ENCODE results near the gene NSD1. TPM values are rescaled to one million over a fixed set of nuclear protein-coding genes. Genes with fewer than 3 reads are reported as not detected.

NSD1 gene
- total RNA-seq, 1 experiment from 2014 or later: 58.8 TPM

DNA sequence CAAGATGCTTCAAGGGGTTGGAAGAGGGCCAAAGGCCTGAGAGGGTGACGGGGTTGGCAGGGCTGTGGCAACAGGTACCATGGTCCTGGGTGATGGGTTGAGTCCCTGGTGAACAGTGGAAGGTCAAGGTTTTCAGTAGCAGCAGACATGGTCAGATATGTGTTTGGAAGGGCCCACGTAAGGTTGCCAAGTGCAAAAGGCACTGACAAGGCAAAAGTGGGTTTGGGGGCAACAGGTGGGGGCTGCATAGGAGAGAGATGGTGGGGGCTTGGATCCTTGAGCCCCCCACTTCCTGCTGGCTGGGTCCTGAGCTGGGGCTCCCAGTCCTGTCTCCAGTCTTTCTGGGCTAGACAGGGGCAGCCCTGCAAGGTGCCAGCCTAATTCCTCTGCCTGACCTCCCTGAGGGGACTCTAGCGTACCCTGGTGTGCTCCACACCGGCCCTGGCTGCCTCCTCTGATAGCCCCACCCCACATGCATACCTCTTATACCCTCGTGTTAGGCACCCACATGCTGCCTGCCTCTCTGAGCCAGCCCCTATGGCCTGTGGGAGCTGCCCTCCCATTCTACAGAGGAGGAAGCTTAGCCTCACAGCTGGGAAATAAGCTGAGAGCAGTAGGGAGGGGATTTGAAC lies 20.9 kb upstream of the NSD1 start:
- Histone ChIP-seq H3K27ac (ENCODE audit: low read depth, low read length) (no peak overlapping the region), H3K36me3 (ENCODE audit: control insufficient read depth in 1 of 2, insufficient read depth in 2 of 2, low read length in 2 of 2) (no peaks in the 10 kb centered on the region)

More for the DNA sequence above, 20.9 kb upstream of the NSD1 start:
- ChIA-PET POLR2A (interaction anchor here (1.0 kb wide), 1 partner anchor 452 kb away, joined by 5 read pairs; no protein-coding TSS in a partner anchor), CTCF (interaction anchor here (0.5 to 5.6 kb wide), 20 partner anchors 9 to 695 kb away, joined by 3 to 79 read pairs (median 4); partner anchors contain the start of gene FGFR4), RAD21 (ENCODE audit: low non-redundant PET in 1 of 2, low total read pairs in 2 of 2, uncharacterized antibody in 2 of 2, unreplicated experiment in 2 of 2) (interaction anchor here (0.6 to 1.9 kb wide), 8 partner anchors 26 to 452 kb away, joined by 3 to 21 read pairs (median 4); partner anchors contain the start of gene FGFR4 (in 1 of the 2))
- no peak overlapping the region for H3K4me2 ChIP-seq (ENCODE audit: low read length)
- ATAC-seq: no peak
- no peaks in the 10 kb centered on the region for H3K9me3 ChIP-seq (ENCODE audit: control insufficient read depth in 1 of 2, insufficient read depth in 1 of 2, low read depth in 1 of 2, low read length in 2 of 2)
- H4K20me1 ChIP-seq (ENCODE audit: insufficient read depth): no peaks in the 10 kb centered on the region
- H2AFZ ChIP-seq (ENCODE audit: low read depth, low read length, poor library complexity, severe bottlenecking): no peak overlapping the region
- H3K4me1 ChIP-seq (ENCODE audit: control insufficient read depth in 1 of 2, insufficient read depth in 2 of 2, low read length in 2 of 2): no peaks in the 10 kb centered on the region; a peak in 1 of 4 replicates
- BruUV-seq (replicated peaks): no TSS peak
- H3K79me2 ChIP-seq (ENCODE audit: insufficient read depth, low read length): no peaks in the 10 kb centered on the region
- no peak overlapping the region for H3K4me3 ChIP-seq (replicated peaks in 1 of 2; ENCODE audit: low read depth in 1 of 2, low read length in 2 of 2)
- no peaks in the 10 kb centered on the region for H3K27me3 ChIP-seq (ENCODE audit: insufficient read depth, low read length)
- DNase-seq (ENCODE audit: low read depth, low spot score): no peak
- no peak overlapping the region for H3K9ac ChIP-seq (ENCODE audit: low read length)
- H3K9me2 ChIP-seq (ENCODE audit: insufficient read depth): no peaks in the 10 kb centered on the region
- no peak for TF ChIP-seq FOSL1 (IDR thresholded peaks at IDR 0.05; ENCODE audit: low read depth)
- TF ChIP-seq, protein P1, sequence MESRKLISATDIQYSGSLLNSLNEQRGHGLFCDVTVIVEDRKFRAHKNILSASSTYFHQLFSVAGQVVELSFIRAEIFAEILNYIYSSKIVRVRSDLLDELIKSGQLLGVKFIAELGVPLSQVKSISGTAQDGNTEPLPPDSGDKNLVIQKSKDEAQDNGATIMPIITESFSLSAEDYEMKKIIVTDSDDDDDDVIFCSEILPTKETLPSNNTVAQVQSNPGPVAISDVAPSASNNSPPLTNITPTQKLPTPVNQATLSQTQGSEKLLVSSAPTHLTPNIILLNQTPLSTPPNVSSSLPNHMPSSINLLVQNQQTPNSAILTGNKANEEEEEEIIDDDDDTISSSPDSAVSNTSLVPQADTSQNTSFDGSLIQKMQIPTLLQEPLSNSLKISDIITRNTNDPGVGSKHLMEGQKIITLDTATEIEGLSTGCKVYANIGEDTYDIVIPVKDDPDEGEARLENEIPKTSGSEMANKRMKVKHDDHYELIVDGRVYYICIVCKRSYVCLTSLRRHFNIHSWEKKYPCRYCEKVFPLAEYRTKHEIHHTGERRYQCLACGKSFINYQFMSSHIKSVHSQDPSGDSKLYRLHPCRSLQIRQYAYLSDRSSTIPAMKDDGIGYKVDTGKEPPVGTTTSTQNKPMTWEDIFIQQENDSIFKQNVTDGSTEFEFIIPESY (IDR thresholded peaks at IDR 0.05; ENCODE audit: extremely low read depth, insufficient replicate concordance, low read length): no peak
- TF ChIP-seq ELF1 (IDR thresholded peaks at IDR 0.05; ENCODE audit: borderline replicate concordance, low read depth): no peak
- no peak for TF ChIP-seq YY1 (IDR thresholded peaks at IDR 0.05; ENCODE audit: extremely low read depth, insufficient replicate concordance, low read depth, low read length)
- no peak for TF ChIP-seq POLR2A (IDR thresholded peaks at IDR 0.05; ENCODE audit: borderline replicate concordance, extremely low read depth, insufficient read depth, insufficient read length)
- TF ChIP-seq, protein P2, sequence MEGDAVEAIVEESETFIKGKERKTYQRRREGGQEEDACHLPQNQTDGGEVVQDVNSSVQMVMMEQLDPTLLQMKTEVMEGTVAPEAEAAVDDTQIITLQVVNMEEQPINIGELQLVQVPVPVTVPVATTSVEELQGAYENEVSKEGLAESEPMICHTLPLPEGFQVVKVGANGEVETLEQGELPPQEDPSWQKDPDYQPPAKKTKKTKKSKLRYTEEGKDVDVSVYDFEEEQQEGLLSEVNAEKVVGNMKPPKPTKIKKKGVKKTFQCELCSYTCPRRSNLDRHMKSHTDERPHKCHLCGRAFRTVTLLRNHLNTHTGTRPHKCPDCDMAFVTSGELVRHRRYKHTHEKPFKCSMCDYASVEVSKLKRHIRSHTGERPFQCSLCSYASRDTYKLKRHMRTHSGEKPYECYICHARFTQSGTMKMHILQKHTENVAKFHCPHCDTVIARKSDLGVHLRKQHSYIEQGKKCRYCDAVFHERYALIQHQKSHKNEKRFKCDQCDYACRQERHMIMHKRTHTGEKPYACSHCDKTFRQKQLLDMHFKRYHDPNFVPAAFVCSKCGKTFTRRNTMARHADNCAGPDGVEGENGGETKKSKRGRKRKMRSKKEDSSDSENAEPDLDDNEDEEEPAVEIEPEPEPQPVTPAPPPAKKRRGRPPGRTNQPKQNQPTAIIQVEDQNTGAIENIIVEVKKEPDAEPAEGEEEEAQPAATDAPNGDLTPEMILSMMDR (IDR thresholded peaks at IDR 0.05 in 2 of 3, conservative IDR thresholded peaks at IDR 0.05 in 1 of 3; ENCODE audit: borderline replicate concordance in 1 of 3, insufficient read depth in 1 of 3, low read depth in 2 of 3, low read length in 2 of 3): no peak
- no peak for TF ChIP-seq TCF7L2 (IDR thresholded peaks at IDR 0.05; ENCODE audit: borderline replicate concordance, extremely low read depth, insufficient read depth, insufficient read length)
- TF ChIP-seq, protein P3, sequence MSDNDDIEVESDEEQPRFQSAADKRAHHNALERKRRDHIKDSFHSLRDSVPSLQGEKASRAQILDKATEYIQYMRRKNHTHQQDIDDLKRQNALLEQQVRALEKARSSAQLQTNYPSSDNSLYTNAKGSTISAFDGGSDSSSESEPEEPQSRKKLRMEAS (IDR thresholded peaks at IDR 0.05): no peak
- TF ChIP-seq CEBPB (IDR thresholded peaks at IDR 0.05; ENCODE audit: low read depth): no peak
- TF ChIP-seq, protein P4, sequence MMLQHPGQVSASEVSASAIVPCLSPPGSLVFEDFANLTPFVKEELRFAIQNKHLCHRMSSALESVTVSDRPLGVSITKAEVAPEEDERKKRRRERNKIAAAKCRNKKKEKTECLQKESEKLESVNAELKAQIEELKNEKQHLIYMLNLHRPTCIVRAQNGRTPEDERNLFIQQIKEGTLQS (IDR thresholded peaks at IDR 0.05): no peak
- TF ChIP-seq, protein P5, sequence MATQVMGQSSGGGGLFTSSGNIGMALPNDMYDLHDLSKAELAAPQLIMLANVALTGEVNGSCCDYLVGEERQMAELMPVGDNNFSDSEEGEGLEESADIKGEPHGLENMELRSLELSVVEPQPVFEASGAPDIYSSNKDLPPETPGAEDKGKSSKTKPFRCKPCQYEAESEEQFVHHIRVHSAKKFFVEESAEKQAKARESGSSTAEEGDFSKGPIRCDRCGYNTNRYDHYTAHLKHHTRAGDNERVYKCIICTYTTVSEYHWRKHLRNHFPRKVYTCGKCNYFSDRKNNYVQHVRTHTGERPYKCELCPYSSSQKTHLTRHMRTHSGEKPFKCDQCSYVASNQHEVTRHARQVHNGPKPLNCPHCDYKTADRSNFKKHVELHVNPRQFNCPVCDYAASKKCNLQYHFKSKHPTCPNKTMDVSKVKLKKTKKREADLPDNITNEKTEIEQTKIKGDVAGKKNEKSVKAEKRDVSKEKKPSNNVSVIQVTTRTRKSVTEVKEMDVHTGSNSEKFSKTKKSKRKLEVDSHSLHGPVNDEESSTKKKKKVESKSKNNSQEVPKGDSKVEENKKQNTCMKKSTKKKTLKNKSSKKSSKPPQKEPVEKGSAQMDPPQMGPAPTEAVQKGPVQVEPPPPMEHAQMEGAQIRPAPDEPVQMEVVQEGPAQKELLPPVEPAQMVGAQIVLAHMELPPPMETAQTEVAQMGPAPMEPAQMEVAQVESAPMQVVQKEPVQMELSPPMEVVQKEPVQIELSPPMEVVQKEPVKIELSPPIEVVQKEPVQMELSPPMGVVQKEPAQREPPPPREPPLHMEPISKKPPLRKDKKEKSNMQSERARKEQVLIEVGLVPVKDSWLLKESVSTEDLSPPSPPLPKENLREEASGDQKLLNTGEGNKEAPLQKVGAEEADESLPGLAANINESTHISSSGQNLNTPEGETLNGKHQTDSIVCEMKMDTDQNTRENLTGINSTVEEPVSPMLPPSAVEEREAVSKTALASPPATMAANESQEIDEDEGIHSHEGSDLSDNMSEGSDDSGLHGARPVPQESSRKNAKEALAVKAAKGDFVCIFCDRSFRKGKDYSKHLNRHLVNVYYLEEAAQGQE (IDR thresholded peaks at IDR 0.05; ENCODE audit: low read depth): no peak
- no peak for TF ChIP-seq POLR2AphosphoS5 (IDR thresholded peaks at IDR 0.05; ENCODE audit: low read depth, low read length)
- TF ChIP-seq EGR1 (IDR thresholded peaks at IDR 0.05; ENCODE audit: low read depth): no peak
- no peak for TF ChIP-seq EZH2 (IDR thresholded peaks at IDR 0.05)
- TF ChIP-seq ZNF274 (IDR thresholded peaks at IDR 0.05; ENCODE audit: low read depth, low read length): no peak
- intact Hi-C loops (cut with micrococcal nuclease): loop anchor here (5.0 kb wide), 2 partner anchors 290 to 410 kb away; partner anchors contain the start of gene PFN3

All from HCT116 (cell line).